K562 (cell line): Measurements from ENCODE around the gene COL7A1. TPM values are rescaled to one million over a fixed set of nuclear protein-coding genes. Genes with fewer than 3 reads are reported as not detected.

Source experiments
- ATAC-seq: fragments of 200-7000 bp; cut with Tn5 transposase; 3 replicates; pipeline ENCODE4 v1.9.1; 2020; ENCODE audit warnings: moderate library complexity
- BruUV-seq: library from RNA; stranded (reverse); fragments of 400-500 nt; replicated peaks from 2 replicates; lab custom pipeline; 2021; lab: Mats Ljungman, UMichigan
- CTCF ChIA-PET: fragments of 300-600 bp; formaldehyde crosslinking; extraction: SDS; loops from one replicate; lab custom pipeline; 2021; ENCODE audit warnings: low intra/inter-chr PET ratio; lab: Yijun Ruan, JAX
- POLR2A ChIA-PET: fragments of 300-600, 350-650 bp; sonication (Branson Sonifier 250); formaldehyde crosslinking; extraction: SDS; loops from one replicate; lab custom pipeline; 2021; ENCODE audit warnings: antibody characterized with exemption, inconsistent platforms; lab: Yijun Ruan, JAX
- DNase-seq, 4 experiments: peaks; one replicate each; pipeline versions ENCODE4 v3.0.0 to v3.0.0-alpha.2; 2011 to 2018; ENCODE audit warnings: low spot score in 3 of 4, mixed read lengths in 3 of 4; ENCODE audit errors: extremely low read depth in 1 of 4
- FAIRE-seq: peaks from 2 replicates; lab custom pipeline; 2011; peaks lifted over from hg19 to GRCh38; lab: Jason Lieb, UNC
- H2AFZ ChIP-seq: 2 replicates; pipeline ENCODE4 v1.6.0; 2011; ENCODE audit warnings: low read depth, low read length, control low read depth, inconsistent platforms
- H3K27ac ChIP-seq: fragments of 200-600 bp; 3 replicates; pipeline ENCODE4 v1.8.0; 2011; ENCODE audit warnings: low read depth, mild to moderate bottlenecking, control low read depth, inconsistent platforms, low read length, moderate library complexity, mixed read lengths; ENCODE audit errors: extremely low read depth
- H3K27me3 ChIP-seq, 2 experiments: fragments of 300-600 bp in 1 of 2; 2 replicates in 1 of 2; 3 replicates in 1 of 2; pipeline versions ENCODE4 v1.6.0 to v1.8.0; 2011; ENCODE audit warnings: inconsistent platforms in 2 of 2, low read length in 2 of 2, mild to moderate bottlenecking in 1 of 2, mixed read lengths in 1 of 2, moderate library complexity in 1 of 2; ENCODE audit not compliant: control insufficient read depth in 2 of 2, insufficient read depth in 2 of 2
- H3K36me3 ChIP-seq: fragments of 300-600 bp; 3 replicates; pipeline ENCODE4 v1.8.0; 2011; ENCODE audit warnings: mild to moderate bottlenecking, low read length, inconsistent platforms; ENCODE audit not compliant: control insufficient read depth, insufficient read depth
- H3K4me1 ChIP-seq, 2 experiments: fragments of 200-600 bp in 1 of 2; replicated peaks in 1 of 2; 2 replicates in 1 of 2; 3 replicates in 1 of 2; pipeline versions ENCODE4 v1.5.1 to v1.8.0; 2011; ENCODE audit warnings: inconsistent platforms in 2 of 2, low read length in 2 of 2, mild to moderate bottlenecking in 1 of 2, mixed read lengths in 1 of 2, moderate library complexity in 1 of 2; ENCODE audit not compliant: control insufficient read depth in 2 of 2, insufficient read depth in 2 of 2
- H3K4me2 ChIP-seq: 2 replicates; pipeline ENCODE4 v1.6.1; 2011; ENCODE audit warnings: low read length, control low read depth, inconsistent platforms, mixed read lengths; ENCODE audit not compliant: insufficient read depth
- H3K4me3 ChIP-seq: fragments of 200-600 bp; sonication (generic), shearing (Covaris generic); 2 replicates; pipeline ENCODE4 v1.5.1; 2016; ENCODE audit warnings: control low read depth, inconsistent platforms
- H3K79me2 ChIP-seq: fragments of 200-600 bp; 3 replicates; pipeline ENCODE4 v1.8.0; 2011; ENCODE audit warnings: low read length, inconsistent platforms; ENCODE audit not compliant: control insufficient read depth, insufficient read depth
- H3K9ac ChIP-seq, 2 experiments: 2 replicates each; pipeline versions ENCODE4 v1.6.0 to v1.6.1; 2011; ENCODE audit warnings: low read depth in 2 of 2, low read length in 2 of 2, control low read depth in 1 of 2, inconsistent platforms in 1 of 2, mild to moderate bottlenecking in 1 of 2, mixed read lengths in 1 of 2; ENCODE audit not compliant: insufficient read depth in 1 of 2
- H3K9me1 ChIP-seq: one replicate; pipeline ENCODE4 v1.6.0; 2011; ENCODE audit warnings: inconsistent platforms, mild to moderate bottlenecking, low read length, moderate library complexity; ENCODE audit not compliant: control insufficient read depth, insufficient read depth
- H3K9me3 ChIP-seq: replicated peaks from 2 replicates; pipeline ENCODE4 v1.5.1; 2011; ENCODE audit warnings: low read depth, low read length, inconsistent platforms; ENCODE audit not compliant: control insufficient read depth, insufficient read depth
- H4K20me1 ChIP-seq: replicated peaks from 2 replicates; pipeline ENCODE4 v1.6.1; 2011; ENCODE audit warnings: low read length, inconsistent platforms, mixed read lengths; ENCODE audit not compliant: control insufficient read depth, insufficient read depth
- ATF3 ChIP-seq, 2 experiments: fragments of 450-650 bp in 1 of 2; sonication (generic) in 1 of 2; formaldehyde crosslinking in 1 of 2; IDR thresholded peaks in 1 of 2; conservative IDR thresholded peaks in 1 of 2; 2 replicates each; pipeline versions ENCODE4 v1.6.1 to v1.8.1; 2016 to 2023; ENCODE audit warnings: mild to moderate bottlenecking in 2 of 2, moderate library complexity in 2 of 2, inconsistent platforms in 1 of 2, missing genetic modification reagents in 1 of 2
- FOS ChIP-seq: IDR thresholded peaks from 3 replicates; pipeline ENCODE4 v1.6.1; 2011; ENCODE audit not compliant: insufficient read length; ENCODE audit errors: extremely low read depth
- FOXK2 ChIP-seq, 2 experiments: fragments of 450-650 bp; IDR thresholded peaks in 1 of 2; conservative IDR thresholded peaks in 1 of 2; 2 replicates each; pipeline ENCODE4 v1.6.1; 2016; ENCODE audit warnings: low read depth in 2 of 2, mild to moderate bottlenecking in 1 of 2
- SMAD3 ChIP-seq: fragments of 450-650 bp; formaldehyde crosslinking; conservative IDR thresholded peaks from 2 replicates; pipeline ENCODE4 v1.4.0; 2020; ENCODE audit warnings: mild to moderate bottlenecking
- TARDBP ChIP-seq: fragments of 450-650 bp; IDR thresholded peaks from 2 replicates; pipeline ENCODE4 v1.6.1; 2016
- THAP7 ChIP-seq: fragments of 250-450 bp; sonication (Bioruptor Pico); IDR thresholded peaks from 2 replicates; pipeline ENCODE4 v1.5.0; 2021
- THRB ChIP-seq: fragments of 450-650 bp; formaldehyde crosslinking; conservative IDR thresholded peaks from 2 replicates; pipeline ENCODE4 v1.4.0; 2022; ENCODE audit warnings: mild to moderate bottlenecking, missing genetic modification characterization
- ZNF24 ChIP-seq: fragments of 450-650 bp; IDR thresholded peaks from 2 replicates; pipeline ENCODE4 v1.6.1; 2016
- ZNF407 ChIP-seq: fragments of 450-650 bp; IDR thresholded peaks from 2 replicates; pipeline ENCODE4 v1.6.1; 2016; ENCODE audit warnings: low read depth
- ZNF780A ChIP-seq: fragments of 250-450 bp; sonication (Bioruptor Pico); IDR thresholded peaks from 2 replicates; pipeline ENCODE4 v1.5.0; 2021; ENCODE audit warnings: mild to moderate bottlenecking
- whole genome bisulfite sequencing: fragments of 100-300 bp; shearing (Covaris generic); methylation state at CpG from one replicate; pipeline ENCODE4 v1.1.6; 2016; ENCODE audit warnings: low coverage, mixed read lengths; ENCODE audit not compliant: insufficient coverage; ENCODE audit errors: missing lambda C conversion rate; 5-methylcytosine and 5-hydroxymethylcytosine counted together
- in situ Hi-C: fragments of 300-500 bp; cut with MboI; formaldehyde crosslinking; loops from 4 replicates; pipeline ENCODE4 v1.15.0; 2018; ENCODE audit warnings: inconsistent platforms, mixed read lengths
- intact Hi-C: fragments of 100-400 bp; cut with micrococcal nuclease; formaldehyde crosslinking; loops from 2 replicates; pipeline ENCODE4 v1.14.2; 2022
- polyA plus RNA-seq, 8 experiments: library from polyadenylated mRNA; depleted of rRNA in 4 of 8; stranded (reverse) in 5 of 8; unstranded in 3 of 8; fragments of >200 nt; fragmentation: Nextera tagmentation in 2 of 8; fragmentation: Illumina TruSeq in 1 of 8; extraction: Ambion mirVana in 2 of 8; extraction: Trizol in 1 of 8; gene quantifications; 2 replicates each; pipeline versions ENCODE4 v1.2.1 to v1.2.3, GENCODE V29; 2011 to 2014; ENCODE audit warnings: inconsistent platforms in 1 of 8, missing spikeins in 1 of 8
- total RNA-seq, 7 experiments: library from RNA; depleted of rRNA in 6 of 7; stranded (reverse); fragments of >200 nt in 6 of 7; fragmentation: Illumina TruSeq in 2 of 7; extraction: Trizol in 2 of 7; gene quantifications; 2 replicates each; pipeline versions ENCODE4 v1.2.1 to v1.2.3, GENCODE V29; 2011 to 2021; ENCODE audit warnings: low replicate concordance in 1 of 7

COL7A1 gene
- total and polyA plus RNA-seq, 9 of the 15 experiments (the other 6 are each of a cell fraction or from before 2014, with no cell fraction given): 0.09 to 0.66 (median 0.35) TPM; not detected in 3

- no peak for TF ChIP-seq ZNF780A (CRISPR knock-in tag)
- TF ChIP-seq FOXK2 (conservative IDR thresholded peaks at IDR 0.05 in 1 of 2, IDR thresholded peaks at IDR 0.05 in 1 of 2; ENCODE audit: low read depth in 2 of 2): no peak
- TF ChIP-seq ATF3 (IDR thresholded peaks at IDR 0.05): no peak
- TF ChIP-seq ATF3 (CRISPR knock-in tag; conservative IDR thresholded peaks at IDR 0.05): no peak
- TF ChIP-seq TARDBP: no peak
- no peak for TF ChIP-seq ZNF24
- no peak for TF ChIP-seq THAP7 (CRISPR knock-in tag)
- no peak for TF ChIP-seq SMAD3 (CRISPR knock-in tag)
- TF ChIP-seq FOS: no peak
- TF ChIP-seq THRB (CRISPR knock-in tag): no peak
- TF ChIP-seq ZNF407: no peak
- DNase-seq (no peak), ATAC-seq (no peak), FAIRE-seq (no peak)
- no TSS peak for BruUV-seq
- in situ Hi-C loops (no loop called here), intact Hi-C loops (no loop called here)
- no peak overlapping the region for H2AFZ ChIP-seq
- no peaks in the 10 kb centered on the region for H4K20me1 ChIP-seq
- 94% methylated on average over 3 of the region's 9 CpGs for WGBS
- no peaks in the 10 kb centered on the region for H3K9me3 ChIP-seq
- H3K9ac ChIP-seq: no peak overlapping the region
- POLR2A ChIA-PET: interaction anchor here (1.1 kb wide), 1 partner anchor 11 kb away, joined by 5 read pairs; no protein-coding TSS in a partner anchor
- H3K4me3 ChIP-seq: no peak overlapping the region
- no peaks in the 10 kb centered on the region for H3K79me2 ChIP-seq
- H3K4me1 ChIP-seq: 0 out of 5 replicates have a peak, but pooled peaks cover 0 to 3% of the 10 kb centered on the region in 2 experiments
- H3K9me1 ChIP-seq: peaks cover 2% of the 10 kb centered on the region
- CTCF ChIA-PET: no interaction called here
- no peak overlapping the region for H3K4me2 ChIP-seq
- H3K27ac ChIP-seq: no peak overlapping the region
- H3K36me3 ChIP-seq: peaks cover 18% of the 10 kb centered on the region; the same call in 2 of the 3 replicates
- H3K27me3 ChIP-seq: no peaks in the 10 kb centered on the region
Observed at GRCh38 chr3:48519277-48519643, 75.9 kb downstream of the COL7A1 start.
